Thyroid gland (tissue), 4 donors: ENCODE results near the gene CIPC.

ENCODE experiments used
- POLR2A ChIP-seq, 2 donors: fragments of 450-650 bp; IDR thresholded peaks; one replicate each; pipeline ENCODE4 v1.6.1; 2017; ENCODE audit warnings: antibody characterized with exemption in 2 of 2, mild to moderate bottlenecking in 2 of 2, moderate library complexity in 1 of 2
- TF ChIP-seq, protein P1 (sequence below), 6 experiments: fragments of 200-600 bp in 3 of 6; fragments of 450-650 bp in 3 of 6; sonication (generic) in 3 of 6; IDR thresholded peaks; one replicate each; pipeline ENCODE4 v1.5.1; 2016 to 2019; ENCODE audit warnings: antibody characterized with exemption in 6 of 6, mild to moderate bottlenecking in 2 of 6, inconsistent platforms in 1 of 6, moderate library complexity in 1 of 6

DNA sequence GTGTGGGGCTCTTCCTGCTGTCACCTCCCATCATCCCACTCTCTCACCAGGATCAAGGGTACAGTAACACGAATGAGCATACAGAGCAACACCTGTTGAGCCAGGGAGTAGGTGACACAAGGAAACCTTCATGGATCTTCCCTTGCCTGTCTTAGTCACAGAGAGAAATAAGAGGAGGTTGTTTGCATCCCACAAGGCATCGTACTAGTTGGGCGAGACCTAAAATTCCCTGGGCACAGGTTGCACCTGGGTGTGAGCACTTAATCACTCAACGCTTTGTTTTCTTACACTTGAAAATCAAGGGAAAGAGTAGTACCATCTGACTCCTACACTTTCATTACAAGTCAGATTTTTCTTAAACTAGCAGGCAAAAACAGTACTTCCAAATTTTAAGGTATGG is 16.6 kb downstream of the CIPC start:
- TF ChIP-seq, protein P1, sequence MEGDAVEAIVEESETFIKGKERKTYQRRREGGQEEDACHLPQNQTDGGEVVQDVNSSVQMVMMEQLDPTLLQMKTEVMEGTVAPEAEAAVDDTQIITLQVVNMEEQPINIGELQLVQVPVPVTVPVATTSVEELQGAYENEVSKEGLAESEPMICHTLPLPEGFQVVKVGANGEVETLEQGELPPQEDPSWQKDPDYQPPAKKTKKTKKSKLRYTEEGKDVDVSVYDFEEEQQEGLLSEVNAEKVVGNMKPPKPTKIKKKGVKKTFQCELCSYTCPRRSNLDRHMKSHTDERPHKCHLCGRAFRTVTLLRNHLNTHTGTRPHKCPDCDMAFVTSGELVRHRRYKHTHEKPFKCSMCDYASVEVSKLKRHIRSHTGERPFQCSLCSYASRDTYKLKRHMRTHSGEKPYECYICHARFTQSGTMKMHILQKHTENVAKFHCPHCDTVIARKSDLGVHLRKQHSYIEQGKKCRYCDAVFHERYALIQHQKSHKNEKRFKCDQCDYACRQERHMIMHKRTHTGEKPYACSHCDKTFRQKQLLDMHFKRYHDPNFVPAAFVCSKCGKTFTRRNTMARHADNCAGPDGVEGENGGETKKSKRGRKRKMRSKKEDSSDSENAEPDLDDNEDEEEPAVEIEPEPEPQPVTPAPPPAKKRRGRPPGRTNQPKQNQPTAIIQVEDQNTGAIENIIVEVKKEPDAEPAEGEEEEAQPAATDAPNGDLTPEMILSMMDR (IDR thresholded peaks at IDR 0.05), result no peak
- no peak for TF ChIP-seq POLR2A (IDR thresholded peaks at IDR 0.05)
